Fibroblast of lung (primary cell): ENCODE measurements around the gene MCM5.

ENCODE experiments used
- EZH2 ChIP-seq: IDR thresholded peaks from 2 replicates; pipeline ENCODE4 v1.5.1; 2012; ENCODE audit warnings: low read length, control low read depth, mild to moderate bottlenecking; ENCODE audit errors: missing control alignments
- TF ChIP-seq, protein P1 (sequence below), 2 donors: IDR thresholded peaks in 1 of 2; conservative IDR thresholded peaks in 1 of 2; 1 replicate in 1 of 2; 2 replicates in 1 of 2; pipeline ENCODE4 v1.5.1; 2011 to 2012; ENCODE audit warnings: low read length in 2 of 2, control low read depth in 1 of 2, inconsistent platforms in 1 of 2, low read depth in 1 of 2, mild to moderate bottlenecking in 1 of 2

DNA sequence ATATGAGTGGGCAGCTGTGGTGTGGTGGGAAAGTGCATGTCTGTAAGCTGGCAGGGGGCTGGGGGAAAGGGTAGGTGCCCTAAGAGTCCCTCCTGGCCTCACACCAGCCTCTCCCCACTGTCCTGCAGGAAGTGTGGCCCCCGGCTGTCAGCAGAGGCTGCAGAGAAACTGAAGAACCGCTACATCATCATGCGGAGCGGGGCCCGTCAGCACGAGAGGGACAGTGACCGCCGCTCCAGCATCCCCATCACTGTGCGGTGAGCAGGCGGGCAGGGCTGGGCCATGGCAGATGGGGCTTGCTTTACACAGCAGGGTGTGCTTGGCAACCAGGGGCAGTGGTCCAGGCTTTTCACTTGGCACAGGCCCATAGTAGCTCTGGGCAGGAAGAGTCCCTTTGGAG is 19.8 kb downstream of the MCM5 start:
- TF ChIP-seq, protein P1, sequence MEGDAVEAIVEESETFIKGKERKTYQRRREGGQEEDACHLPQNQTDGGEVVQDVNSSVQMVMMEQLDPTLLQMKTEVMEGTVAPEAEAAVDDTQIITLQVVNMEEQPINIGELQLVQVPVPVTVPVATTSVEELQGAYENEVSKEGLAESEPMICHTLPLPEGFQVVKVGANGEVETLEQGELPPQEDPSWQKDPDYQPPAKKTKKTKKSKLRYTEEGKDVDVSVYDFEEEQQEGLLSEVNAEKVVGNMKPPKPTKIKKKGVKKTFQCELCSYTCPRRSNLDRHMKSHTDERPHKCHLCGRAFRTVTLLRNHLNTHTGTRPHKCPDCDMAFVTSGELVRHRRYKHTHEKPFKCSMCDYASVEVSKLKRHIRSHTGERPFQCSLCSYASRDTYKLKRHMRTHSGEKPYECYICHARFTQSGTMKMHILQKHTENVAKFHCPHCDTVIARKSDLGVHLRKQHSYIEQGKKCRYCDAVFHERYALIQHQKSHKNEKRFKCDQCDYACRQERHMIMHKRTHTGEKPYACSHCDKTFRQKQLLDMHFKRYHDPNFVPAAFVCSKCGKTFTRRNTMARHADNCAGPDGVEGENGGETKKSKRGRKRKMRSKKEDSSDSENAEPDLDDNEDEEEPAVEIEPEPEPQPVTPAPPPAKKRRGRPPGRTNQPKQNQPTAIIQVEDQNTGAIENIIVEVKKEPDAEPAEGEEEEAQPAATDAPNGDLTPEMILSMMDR (conservative IDR thresholded peaks at IDR 0.05 in 1 of 2, IDR thresholded peaks at IDR 0.05 in 1 of 2; ENCODE audit: low read depth in 1 of 2, low read length in 2 of 2), result no peak
- no peak for TF ChIP-seq EZH2
